ENCODE data around the gene SIVA1.
"Not testable (repeated sequence)": the region's sequence is repeated elsewhere in the genome, so short reads cannot be mapped to it uniquely, and the experiment has no call there.

The SIVA1 gene

DNA sequence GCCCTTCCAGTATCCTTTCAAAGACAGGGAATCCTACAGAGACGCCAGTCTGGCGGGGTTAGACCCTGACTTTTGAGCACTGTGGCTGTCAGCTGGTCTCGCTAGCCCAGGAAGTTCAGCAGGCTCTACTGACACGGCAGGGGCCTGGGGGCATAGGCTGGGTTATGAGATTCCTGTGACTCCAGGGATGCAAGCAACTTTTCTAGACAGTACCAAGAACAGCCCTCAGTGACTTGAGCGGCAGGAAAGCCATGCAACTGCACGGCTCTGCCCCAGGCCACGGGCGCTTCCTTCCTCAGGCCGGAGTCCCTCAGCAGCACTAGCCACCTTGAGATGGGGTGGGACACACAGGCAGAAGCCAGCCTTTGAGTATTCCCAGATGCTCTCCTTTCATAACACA lies 5.1 kb upstream of the SIVA1 start:
- no peak for DNase-seq (ENCODE audit: low spot score)
- H3K27ac ChIP-seq: peak overlapping the region; percentile 59 to 88
- TF ChIP-seq, protein P1, sequence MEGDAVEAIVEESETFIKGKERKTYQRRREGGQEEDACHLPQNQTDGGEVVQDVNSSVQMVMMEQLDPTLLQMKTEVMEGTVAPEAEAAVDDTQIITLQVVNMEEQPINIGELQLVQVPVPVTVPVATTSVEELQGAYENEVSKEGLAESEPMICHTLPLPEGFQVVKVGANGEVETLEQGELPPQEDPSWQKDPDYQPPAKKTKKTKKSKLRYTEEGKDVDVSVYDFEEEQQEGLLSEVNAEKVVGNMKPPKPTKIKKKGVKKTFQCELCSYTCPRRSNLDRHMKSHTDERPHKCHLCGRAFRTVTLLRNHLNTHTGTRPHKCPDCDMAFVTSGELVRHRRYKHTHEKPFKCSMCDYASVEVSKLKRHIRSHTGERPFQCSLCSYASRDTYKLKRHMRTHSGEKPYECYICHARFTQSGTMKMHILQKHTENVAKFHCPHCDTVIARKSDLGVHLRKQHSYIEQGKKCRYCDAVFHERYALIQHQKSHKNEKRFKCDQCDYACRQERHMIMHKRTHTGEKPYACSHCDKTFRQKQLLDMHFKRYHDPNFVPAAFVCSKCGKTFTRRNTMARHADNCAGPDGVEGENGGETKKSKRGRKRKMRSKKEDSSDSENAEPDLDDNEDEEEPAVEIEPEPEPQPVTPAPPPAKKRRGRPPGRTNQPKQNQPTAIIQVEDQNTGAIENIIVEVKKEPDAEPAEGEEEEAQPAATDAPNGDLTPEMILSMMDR (IDR thresholded peaks at IDR 0.05): no peak
- no peak overlapping the region for H3K4me3 ChIP-seq

DNA sequence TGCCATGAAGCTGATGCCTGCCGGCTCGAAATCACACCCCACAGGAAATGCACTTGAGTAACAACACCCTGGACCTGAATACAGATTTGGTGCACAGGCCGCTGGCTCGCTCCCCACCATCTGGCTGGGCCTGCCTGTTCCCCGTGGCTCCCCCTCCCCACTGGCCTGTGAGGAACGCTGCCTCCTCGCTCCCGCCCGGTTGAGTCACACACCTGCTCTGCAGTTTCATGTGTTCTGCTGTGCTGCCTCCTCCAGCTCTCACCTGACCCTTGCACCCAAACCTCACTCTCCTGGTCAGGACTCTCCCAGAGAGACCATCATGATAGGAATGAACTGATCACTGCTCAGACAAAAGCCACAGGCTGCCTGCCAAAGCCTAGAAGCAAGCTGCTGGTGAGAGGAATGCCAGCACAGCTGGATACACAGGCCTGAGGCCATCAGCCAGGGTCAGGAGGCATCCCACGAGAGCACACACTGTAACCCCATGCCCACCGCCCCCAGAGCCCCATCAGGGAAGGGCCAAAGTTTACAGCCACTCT lies 3.8 kb upstream of the SIVA1 start:
- TF ChIP-seq, protein P1 (IDR thresholded peaks at IDR 0.05): no peak
- no peak for DNase-seq (ENCODE audit: low spot score)
- Histone ChIP-seq H3K4me3 (no peak overlapping the region), H3K27ac (peak overlapping the region in 1 of 2 donors; percentile 61)

DNA sequence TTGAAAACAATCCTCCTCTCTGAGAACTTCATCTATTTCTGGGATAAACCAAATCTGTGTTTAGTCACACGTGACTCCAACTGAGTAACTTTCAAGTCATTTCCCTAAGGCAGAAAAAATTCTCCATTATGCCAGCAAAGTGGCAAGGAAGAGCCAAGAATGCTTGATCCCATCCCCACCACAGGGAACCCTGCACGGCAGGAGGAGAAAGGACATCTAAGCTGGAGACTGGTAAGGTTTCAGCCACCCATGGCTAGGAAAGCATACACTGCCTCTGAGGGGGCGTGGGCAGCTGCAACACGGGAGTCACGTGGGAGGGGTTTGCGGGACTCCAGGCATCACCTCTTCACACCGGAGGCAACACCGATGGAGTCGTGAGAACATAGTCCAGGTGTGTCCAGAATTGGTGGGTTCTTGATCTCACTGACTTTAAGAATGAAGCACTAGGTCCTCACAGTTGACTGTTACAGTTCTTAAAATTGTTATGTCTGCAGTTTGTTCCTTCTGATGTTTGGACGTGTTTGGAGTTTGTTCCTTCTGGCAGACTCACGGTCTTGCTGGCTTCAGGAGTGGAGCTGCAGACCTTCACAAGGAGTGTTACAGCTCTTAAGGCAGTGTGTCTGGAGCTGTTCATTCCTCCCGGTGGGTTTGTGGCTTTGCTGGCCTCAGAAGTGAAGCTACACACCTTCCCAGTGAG lies 2.7 kb upstream of the SIVA1 start:
- no peak overlapping the region for H3K4me3 ChIP-seq
- TF ChIP-seq, protein P1 (IDR thresholded peaks at IDR 0.05): no peak
- peak overlapping the region in 1 of 2 donors; percentile 61 for H3K27ac ChIP-seq
- no peak for DNase-seq (ENCODE audit: low spot score)

DNA sequence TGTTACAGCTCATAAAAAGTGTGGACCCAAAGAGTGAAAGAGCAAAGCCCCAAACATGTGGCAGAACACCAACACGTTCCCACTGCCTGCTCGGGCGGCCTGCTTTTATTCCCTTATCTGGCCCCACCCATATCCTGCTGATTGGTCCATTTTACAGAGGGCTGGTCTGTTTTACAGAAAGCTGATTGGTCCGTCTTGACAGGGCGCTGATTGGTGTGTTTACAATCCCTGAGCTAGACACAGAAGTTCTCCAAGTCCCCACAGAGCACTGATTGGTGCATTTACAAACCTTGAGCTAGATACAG lies 2.2 kb upstream of the SIVA1 start:
- peak overlapping the region in 1 of 2 donors; percentile 61 for H3K27ac ChIP-seq
- DNase-seq (ENCODE audit: low spot score); H3K4me3 ChIP-seq: not testable (repeated sequence)

DNA sequence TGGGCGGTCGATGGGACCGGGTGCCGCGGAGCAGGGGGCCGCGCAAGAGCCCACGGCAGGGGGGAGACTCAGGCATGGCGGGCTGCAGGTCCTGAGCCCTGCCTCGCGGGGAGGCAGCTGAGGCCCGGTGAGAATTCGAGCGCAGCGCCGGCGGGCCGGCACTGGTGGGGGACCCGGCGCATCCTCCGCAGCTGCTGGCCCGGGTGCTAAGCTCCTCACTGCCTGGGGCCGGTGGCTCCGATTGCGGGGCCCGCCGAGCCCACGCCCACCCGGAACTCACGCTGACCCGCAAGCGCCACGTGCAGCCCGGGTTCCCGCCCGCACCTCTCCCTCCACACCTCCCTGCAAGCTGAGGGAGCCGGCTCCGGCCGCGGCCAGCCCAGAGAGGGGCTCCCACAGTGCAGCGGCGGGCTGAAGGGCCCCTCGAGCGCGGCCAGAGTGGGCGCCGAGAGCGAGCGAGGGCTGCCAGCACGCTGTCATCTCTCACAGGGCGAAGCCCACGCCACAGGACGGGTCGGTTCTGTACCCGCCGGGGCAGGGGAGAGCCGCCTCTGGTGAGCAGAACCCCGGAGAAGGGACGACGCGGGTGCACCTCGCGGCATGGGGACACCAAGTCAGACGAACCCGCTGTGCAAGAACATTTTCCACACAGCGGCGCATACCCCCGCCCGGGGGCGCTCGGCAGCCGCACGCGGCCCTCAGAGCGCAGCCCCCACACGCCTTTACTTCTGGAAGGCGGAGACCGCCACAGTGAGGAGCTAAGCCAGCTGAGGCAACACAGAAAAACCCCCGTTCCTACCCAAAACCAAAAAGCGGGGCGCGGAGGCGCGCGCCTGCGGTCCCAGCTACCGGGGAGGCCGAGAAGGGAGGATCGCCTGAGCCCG lies 1.2 kb upstream of the SIVA1 start:
- DNase-seq (ENCODE audit: low spot score): no peak
- H3K4me3 ChIP-seq: peak overlapping the region; percentile 99

DNA sequence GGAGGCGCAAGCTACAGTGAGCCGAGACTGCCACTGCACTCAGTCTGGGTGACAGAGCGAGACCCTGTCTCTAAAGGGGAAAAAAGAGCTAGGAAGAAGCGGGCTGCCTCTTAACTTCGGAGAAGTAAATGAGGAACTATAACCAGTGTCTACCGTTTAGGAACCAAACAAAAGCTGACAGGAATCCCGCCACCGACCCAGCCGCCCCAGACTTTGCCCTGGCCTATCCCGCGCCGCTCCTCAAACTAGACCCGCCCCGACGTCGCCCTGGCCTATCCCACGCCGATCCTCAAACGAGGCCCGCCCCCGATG lies 568 bp upstream of the SIVA1 start:
- H3K4me3 ChIP-seq: peak overlapping the region; percentile 99
- peak overlapping the region; percentile 60 to 88 for H3K27ac ChIP-seq
- no peak for DNase-seq (ENCODE audit: low spot score)
- TF ChIP-seq, protein P1 (IDR thresholded peaks at IDR 0.05): no peak

More for the DNA sequence above, 1.2 kb upstream of the SIVA1 start:
- H3K27ac ChIP-seq: peak overlapping the region; percentile 60 to 88
- TF ChIP-seq, protein P1 (IDR thresholded peaks at IDR 0.05): no peak

DNA sequence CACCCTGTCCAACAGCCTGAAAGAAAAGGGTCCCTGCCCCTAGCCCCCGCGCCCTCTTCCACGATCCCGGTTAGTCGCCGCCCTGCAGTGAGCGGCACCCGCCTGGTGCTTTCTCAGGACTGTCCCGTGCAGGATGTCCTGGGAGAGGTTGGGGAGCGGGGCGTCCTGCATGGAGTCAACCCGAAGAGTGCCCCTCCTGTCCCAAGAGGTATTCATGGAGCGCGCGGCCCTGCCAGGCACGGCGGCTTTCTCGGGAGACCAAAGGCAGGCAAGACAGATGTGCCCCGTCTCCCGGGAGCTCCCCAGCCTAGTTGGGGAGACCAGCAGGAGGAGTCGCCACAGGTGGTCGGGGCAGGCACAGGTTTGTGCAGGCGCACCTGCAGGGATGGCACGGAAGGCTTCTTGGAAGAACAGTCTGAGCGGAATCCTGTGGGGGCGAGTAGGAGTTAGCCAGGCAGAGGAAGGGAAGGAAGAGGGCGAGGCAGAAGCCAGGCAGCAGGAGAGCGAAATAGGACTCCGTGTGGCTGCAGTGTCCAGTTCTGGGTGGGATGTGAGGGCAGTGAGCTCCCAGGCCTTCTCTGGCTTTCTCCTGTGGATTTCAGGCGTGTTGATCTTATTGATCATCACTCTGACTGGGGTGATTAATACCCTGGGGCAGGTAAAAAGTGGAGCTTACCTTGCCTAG lies 723 bp downstream of the SIVA1 start:
- no peak for DNase-seq (ENCODE audit: low spot score)
- TF ChIP-seq, protein P1 (IDR thresholded peaks at IDR 0.05): no peak
- peak overlapping the region; percentile 99 for H3K4me3 ChIP-seq
- peak overlapping the region; percentile 60 to 88 for H3K27ac ChIP-seq
